Measurements from ENCODE around the gene MYRIP. TPM values are rescaled to one million over a fixed set of nuclear protein-coding genes. Genes with fewer than 3 reads are reported as not detected.

Gene MYRIP
- total RNA-seq, 1 donor, result not detected

DNA sequence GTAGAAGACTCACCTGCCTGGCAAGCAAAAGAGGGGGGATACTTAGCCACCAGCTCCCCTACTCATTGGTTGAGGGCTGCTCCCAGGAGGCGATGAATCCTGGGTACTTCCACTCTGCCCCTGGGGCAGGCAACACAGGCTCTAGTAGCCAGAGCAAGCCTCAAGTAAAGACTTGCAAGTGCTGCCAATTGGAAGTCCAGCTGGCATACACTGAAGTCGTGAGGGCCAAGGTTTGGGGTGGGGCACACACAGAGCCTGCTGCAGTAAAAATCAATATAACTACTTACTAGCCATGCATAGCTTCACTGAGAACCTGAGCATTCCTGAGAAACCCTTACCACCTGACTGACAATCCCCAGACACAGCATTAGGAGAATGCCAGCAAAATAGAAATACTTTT is 377.1 kb downstream of the MYRIP start:
- no peaks in the 10 kb centered on the region for H3K27me3 ChIP-seq (ENCODE audit: insufficient read depth, low read length)
- peaks cover 3% of the 10 kb centered on the region for H3K4me1 ChIP-seq (ENCODE audit: insufficient read depth, low read length)
- H3K4me3 ChIP-seq (ENCODE audit: low read length), result no peak overlapping the region
- H3K9me3 ChIP-seq (ENCODE audit: low read depth, low read length), result no peaks in the 10 kb centered on the region

DNA sequence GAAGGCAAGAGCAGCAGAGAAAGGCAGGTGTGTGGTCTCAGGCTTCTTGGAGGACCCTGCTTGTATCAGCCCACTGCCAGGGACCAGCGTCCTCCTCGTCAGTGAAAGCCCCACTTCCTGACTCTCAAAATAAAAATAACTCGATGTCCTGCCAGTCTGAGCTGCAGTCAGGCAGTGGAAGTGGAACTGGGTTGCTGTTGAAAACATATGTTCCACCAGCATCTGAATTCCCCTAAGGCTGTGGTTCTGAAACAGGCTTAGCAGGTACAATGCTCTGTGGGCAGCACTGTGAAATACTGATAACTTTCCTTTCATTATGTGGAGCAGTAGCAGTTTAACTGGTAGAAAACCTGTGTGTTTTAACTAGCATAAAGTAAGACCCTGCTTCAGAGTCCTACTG is 378.5 kb downstream of the MYRIP start:
- Histone ChIP-seq H3K4me1 (ENCODE audit: insufficient read depth, low read length) (peaks cover 3% of the 10 kb centered on the region), H3K4me3 (ENCODE audit: low read length) (no peak overlapping the region), H3K9me3 (ENCODE audit: low read depth, low read length) (no peaks in the 10 kb centered on the region), H3K27me3 (ENCODE audit: insufficient read depth, low read length) (no peaks in the 10 kb centered on the region)

DNA sequence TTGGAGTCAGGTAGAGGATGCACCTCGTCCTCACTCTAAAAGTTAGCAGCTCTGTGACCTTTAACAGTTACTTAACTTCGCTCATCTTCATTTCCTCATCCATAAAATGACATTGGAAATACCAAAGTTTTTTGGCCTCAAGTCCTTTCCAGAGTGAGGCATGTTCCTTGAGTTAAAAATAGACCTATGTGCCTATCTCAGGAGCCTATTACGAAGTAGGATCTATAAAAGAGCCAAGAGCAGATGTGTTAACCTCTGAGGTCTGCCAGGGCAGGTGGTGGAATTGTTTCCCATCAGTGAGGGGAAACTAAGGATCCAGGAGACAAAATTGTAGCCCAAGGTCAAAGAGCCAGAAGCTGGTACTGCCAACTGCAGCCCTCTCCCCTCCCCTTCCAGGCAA is 379.7 kb downstream of the MYRIP start:
- H3K9me3 ChIP-seq (ENCODE audit: low read depth, low read length), result no peaks in the 10 kb centered on the region
- H3K4me3 ChIP-seq (ENCODE audit: low read length), result no peak overlapping the region
- no peaks in the 10 kb centered on the region for H3K27me3 ChIP-seq (ENCODE audit: insufficient read depth, low read length)
- peaks cover 3% of the 10 kb centered on the region for H3K4me1 ChIP-seq (ENCODE audit: insufficient read depth, low read length)

DNA sequence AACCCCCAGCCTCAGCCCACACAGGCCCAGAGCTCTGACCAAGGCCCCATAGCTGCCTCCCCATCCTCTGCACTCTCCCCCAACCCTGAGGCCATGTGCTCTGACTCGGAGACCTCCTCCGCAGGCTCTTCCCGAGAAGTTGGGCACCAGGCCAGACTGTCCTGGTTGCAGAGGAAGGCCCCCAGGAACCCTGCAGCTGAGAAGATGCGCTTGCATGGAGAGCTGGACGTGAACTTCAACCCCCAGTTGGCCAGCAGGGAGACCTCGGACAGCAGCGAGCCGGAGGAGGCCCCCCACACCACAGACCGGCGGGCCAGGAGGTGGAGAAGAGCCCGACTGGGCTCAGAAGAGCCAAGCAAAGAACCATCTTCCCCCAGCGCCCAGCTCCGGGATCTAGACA is 380.6 kb downstream of the MYRIP start:
- Histone ChIP-seq H3K27me3 (ENCODE audit: insufficient read depth, low read length) (no peaks in the 10 kb centered on the region), H3K4me3 (ENCODE audit: low read length) (no peak overlapping the region), H3K9me3 (ENCODE audit: low read depth, low read length) (no peaks in the 10 kb centered on the region), H3K4me1 (ENCODE audit: insufficient read depth, low read length) (peaks cover 2% of the 10 kb centered on the region)

DNA sequence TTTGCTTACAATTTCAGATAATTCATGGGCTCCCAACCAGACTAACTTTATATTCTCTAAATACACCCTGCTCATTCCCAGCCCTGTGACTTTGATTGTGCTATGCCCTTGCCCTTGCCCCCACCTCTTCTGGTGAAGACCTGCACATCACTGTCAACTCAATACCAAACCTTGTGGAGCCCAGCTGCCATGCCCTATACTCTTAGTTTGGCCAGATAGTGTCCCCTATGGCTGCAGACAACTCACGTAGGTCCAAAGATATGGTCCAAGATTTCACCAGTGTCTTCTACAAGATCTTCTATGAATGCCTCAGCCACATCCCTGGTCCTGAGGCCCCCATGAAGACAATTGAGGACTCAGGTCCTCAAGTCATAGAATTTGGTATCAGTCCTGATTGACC is 381.8 kb downstream of the MYRIP start:
- no peaks in the 10 kb centered on the region for H3K4me1 ChIP-seq (ENCODE audit: insufficient read depth, low read length)

DNA sequence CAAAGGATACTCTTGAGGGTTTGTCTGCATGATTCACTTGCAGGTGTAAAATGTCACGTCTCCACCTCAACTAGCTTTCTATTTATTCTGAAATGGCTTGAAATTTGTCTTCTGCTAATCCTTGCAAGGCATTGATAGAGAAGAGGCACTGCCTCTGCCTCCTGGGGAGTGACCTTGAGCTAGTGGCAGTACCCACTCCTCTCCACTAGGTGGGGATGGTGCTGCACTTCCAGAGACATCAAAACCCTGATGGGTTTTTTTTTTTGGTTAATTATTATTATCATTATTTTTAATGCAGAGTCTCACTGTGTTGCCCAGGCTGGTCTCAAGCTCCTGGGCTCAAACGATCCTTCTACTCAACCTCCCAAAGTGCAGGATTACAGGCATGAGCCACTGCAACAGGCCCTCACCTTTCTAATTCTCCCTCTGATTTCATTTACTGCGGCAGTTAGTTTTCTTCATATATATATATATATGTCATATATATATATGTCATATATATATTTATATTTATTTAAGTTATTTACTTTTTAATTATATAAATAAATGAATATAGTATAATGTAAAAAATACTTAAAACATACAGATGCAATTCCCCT is 382.5 kb downstream of the MYRIP start:
- H3K4me3 ChIP-seq (ENCODE audit: low read length), result no peak overlapping the region
- no peaks in the 10 kb centered on the region for H3K27me3 ChIP-seq (ENCODE audit: insufficient read depth, low read length)
- H3K4me1 ChIP-seq (ENCODE audit: insufficient read depth, low read length), result no peaks in the 10 kb centered on the region
- H3K9me3 ChIP-seq (ENCODE audit: low read depth, low read length), result no peaks in the 10 kb centered on the region

More for the DNA sequence above, 381.8 kb downstream of the MYRIP start:
- H3K9me3 ChIP-seq (ENCODE audit: low read depth, low read length), result no peaks in the 10 kb centered on the region
- no peaks in the 10 kb centered on the region for H3K27me3 ChIP-seq (ENCODE audit: insufficient read depth, low read length)
- no peak overlapping the region for H3K4me3 ChIP-seq (ENCODE audit: low read length)

DNA sequence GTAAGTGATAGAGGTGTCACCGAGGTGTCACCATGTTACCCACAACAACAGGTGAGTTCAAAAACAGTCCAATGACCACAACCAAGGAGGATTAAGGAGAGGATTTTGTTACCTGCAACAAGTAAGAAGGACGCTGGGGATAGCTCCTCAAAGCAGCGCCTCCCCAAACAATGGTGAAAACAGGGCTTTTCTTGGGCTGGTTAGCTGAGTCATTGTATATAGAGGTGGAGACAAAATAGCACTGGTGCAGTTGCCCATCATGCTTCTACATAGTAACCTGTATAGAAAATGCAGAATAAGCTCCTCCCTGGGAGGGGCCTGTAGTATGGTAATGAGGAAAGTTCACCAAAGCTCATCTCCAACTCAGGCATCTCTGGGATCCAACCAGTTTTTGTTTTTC is 383.2 kb downstream of the MYRIP start:
- no peaks in the 10 kb centered on the region for H3K27me3 ChIP-seq (ENCODE audit: insufficient read depth, low read length)
- no peaks in the 10 kb centered on the region for H3K4me1 ChIP-seq (ENCODE audit: insufficient read depth, low read length)
- H3K9me3 ChIP-seq (ENCODE audit: low read depth, low read length), result no peaks in the 10 kb centered on the region
- no peak overlapping the region for H3K4me3 ChIP-seq (ENCODE audit: low read length)

DNA sequence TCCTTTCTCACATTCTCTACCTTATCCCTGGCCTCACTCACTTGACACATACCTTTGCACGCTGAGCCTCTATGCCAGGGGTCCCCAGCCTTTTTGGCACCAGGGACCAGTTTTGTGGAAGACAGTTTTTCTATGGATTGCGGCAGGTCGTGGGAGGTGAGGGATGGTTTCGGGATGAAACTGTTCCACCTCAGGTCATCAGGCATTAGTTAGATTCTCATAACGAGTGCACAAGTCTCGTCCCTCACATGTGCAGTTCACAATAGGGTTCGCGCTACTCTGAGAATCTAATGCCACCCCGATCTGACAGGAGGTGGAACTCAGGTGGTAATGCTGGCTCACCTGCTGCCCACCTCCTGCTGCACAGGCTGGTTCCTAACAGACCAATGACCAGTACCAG is 387.6 kb downstream of the MYRIP start:
- Histone ChIP-seq H3K4me3 (ENCODE audit: low read length) (no peak overlapping the region), H3K27me3 (ENCODE audit: insufficient read depth, low read length) (no peaks in the 10 kb centered on the region), H3K4me1 (ENCODE audit: insufficient read depth, low read length) (no peaks in the 10 kb centered on the region), H3K9me3 (ENCODE audit: low read depth, low read length) (no peaks in the 10 kb centered on the region)

DNA sequence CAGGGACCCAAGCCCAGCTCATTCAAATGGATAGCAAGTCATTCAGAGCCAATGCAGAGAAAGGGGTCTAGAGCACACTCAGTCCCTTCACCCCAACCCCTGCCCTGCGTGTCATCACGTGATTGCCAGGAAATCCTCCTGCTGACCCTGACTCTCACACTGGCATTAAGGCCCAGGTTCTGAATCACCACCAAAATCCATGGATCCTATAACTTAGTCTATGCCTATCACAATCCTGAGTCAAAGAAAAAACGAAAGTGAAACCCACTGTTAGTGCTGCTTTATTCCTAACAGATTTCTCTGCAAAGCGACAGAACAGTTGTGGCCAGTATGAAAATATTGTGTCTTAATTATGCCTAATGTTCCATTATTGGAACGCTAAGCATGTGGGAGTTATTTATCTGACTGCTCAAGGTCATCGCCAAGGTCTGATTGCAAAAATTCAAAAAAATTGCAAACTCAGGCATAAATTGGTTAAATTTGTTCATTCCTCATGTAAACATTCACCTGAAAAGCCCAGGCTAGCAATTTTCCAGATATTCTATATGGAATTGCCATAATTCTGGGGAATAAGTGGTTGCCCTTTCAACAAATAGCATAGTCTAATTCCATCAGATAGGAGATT is 391.4 kb downstream of the MYRIP start:
- no peaks in the 10 kb centered on the region for H3K9me3 ChIP-seq (ENCODE audit: low read depth, low read length)
- no peaks in the 10 kb centered on the region for H3K27me3 ChIP-seq (ENCODE audit: insufficient read depth, low read length)
- H3K4me3 ChIP-seq (ENCODE audit: low read length), result no peak overlapping the region
- H3K4me1 ChIP-seq (ENCODE audit: insufficient read depth, low read length), result no peaks in the 10 kb centered on the region

DNA sequence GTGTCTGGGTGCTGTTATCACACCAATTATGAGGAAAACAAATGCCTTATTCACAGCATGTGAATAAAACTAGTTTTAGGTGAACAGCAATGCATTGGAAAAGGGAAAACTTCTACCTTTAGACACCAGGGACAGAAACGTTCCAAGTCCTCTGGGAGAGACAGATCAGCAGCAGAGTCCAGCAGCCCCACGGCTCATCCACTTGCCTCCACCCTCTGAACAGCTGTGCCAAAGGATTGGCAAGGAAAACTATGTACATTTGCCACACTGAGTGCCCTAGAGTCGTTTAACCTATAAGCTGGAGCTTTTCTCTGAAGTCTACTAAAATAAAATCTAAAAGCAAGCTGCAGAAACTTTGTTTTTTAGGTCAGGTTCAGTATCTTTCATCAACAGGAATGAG is 392.4 kb downstream of the MYRIP start:
- Histone ChIP-seq H3K4me1 (ENCODE audit: insufficient read depth, low read length) (no peaks in the 10 kb centered on the region), H3K27me3 (ENCODE audit: insufficient read depth, low read length) (no peaks in the 10 kb centered on the region), H3K9me3 (ENCODE audit: low read depth, low read length) (no peaks in the 10 kb centered on the region), H3K4me3 (ENCODE audit: low read length) (no peak overlapping the region)

DNA sequence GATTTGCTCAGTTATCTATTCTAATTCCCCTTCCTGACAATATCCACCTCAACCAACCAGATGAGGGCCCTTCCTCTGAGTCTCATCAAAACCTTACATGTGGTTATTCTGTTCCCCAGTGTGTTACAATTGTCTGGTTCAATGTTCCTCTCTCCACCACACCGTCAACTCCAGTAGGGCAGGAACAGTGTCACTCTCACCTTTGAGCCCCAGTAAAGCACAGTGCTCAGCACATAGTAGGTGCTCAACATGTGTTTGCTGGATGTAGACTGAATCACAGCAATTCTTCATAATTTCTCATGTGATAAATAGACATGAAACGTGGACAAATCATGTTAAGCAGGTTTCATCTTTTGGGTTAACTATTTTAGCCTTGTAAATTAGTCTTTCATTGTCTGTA is 397.1 kb downstream of the MYRIP start:
- Histone ChIP-seq H3K9me3 (ENCODE audit: low read depth, low read length) (no peaks in the 10 kb centered on the region), H3K27me3 (ENCODE audit: insufficient read depth, low read length) (no peaks in the 10 kb centered on the region), H3K4me1 (ENCODE audit: insufficient read depth, low read length) (no peaks in the 10 kb centered on the region), H3K4me3 (ENCODE audit: low read length) (no peak overlapping the region)

DNA sequence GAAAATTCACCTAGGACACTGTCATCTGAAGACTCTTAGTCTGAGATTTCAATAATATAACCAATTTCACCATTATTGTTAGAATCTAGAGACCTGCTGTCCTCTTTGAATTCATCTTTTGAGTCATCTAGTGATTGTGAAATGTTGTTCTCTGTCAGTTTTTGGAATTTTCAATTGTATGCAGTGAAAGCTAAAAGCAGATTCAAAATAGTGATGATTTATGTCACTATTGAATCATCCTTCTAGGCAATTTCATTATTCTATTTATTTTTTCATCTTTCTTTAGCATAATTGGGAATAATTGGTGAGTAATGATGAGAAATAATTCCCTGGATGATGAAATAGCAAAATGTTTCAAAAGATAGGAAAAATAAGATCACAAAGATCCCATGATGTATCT is 398.4 kb downstream of the MYRIP start:
- Histone ChIP-seq H3K4me3 (ENCODE audit: low read length) (no peak overlapping the region), H3K9me3 (ENCODE audit: low read depth, low read length) (no peaks in the 10 kb centered on the region), H3K4me1 (ENCODE audit: insufficient read depth, low read length) (no peaks in the 10 kb centered on the region), H3K27me3 (ENCODE audit: insufficient read depth, low read length) (no peaks in the 10 kb centered on the region)

DNA sequence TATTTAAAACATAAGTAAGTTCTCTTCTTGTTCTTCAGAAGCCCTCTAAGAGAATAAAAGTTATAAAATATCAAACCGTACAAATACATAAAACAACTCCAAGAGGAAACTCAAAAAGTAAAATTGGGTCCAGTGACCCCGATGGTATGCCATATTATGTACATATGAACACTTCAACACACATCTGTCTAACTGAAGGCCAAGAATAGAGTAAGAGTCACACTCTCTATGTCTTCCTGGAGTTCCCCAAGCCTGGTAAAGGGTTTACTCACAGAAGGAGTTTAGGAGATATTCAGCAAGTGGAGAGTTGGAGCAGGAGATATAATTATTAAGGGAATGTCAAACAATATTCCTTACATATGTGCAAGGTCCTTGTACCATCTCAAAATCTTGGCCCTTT is 398.8 kb downstream of the MYRIP start:
- H3K4me1 ChIP-seq (ENCODE audit: insufficient read depth, low read length), result no peaks in the 10 kb centered on the region

DNA sequence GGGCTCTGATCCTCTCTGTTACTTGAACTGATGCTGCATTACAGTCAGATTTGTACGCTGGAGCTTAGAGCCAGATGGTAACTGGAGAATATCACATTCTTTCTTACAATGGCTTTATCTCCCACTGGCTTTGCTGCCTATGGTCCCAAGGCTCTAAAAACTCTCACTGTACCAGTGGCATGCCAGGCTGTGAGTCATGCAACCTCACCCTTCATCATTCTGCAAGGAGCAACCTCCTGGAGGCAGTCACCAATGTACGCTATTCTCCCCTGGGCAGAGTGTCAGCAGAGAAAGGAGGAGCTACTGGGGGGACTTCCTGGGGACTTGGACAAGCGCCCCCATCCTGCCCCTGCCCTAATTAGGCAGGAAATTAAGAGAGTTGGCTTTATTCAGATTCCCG is 402.2 kb downstream of the MYRIP start:
- H3K4me3 ChIP-seq (ENCODE audit: low read length), result no peak overlapping the region
- no peaks in the 10 kb centered on the region for H3K4me1 ChIP-seq (ENCODE audit: insufficient read depth, low read length)
- H3K9me3 ChIP-seq (ENCODE audit: low read depth, low read length), result no peaks in the 10 kb centered on the region
- no peaks in the 10 kb centered on the region for H3K27me3 ChIP-seq (ENCODE audit: insufficient read depth, low read length)

More for the DNA sequence above, 398.8 kb downstream of the MYRIP start:
- no peaks in the 10 kb centered on the region for H3K9me3 ChIP-seq (ENCODE audit: low read depth, low read length)
- no peak overlapping the region for H3K4me3 ChIP-seq (ENCODE audit: low read length)
- H3K27me3 ChIP-seq (ENCODE audit: insufficient read depth, low read length), result no peaks in the 10 kb centered on the region

DNA sequence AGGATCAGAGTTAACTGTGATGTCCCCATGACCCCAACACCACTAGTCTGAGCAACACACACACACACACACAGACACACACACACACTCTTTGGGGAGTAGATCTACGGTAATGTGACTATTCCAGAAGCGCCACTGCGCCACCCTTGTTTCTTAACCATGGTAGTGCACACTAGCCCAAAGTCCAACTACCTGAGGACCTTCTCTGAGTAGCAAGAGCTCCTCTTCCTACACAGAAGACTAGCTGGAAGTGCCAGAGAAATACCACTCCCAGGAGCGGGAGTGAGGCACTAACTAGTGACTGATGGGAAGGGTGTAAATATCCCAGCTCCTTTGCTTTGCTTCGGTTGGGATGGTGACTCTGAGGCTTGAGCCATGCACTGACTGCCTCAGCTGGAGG is 404.1 kb downstream of the MYRIP start:
- Histone ChIP-seq H3K9me3 (ENCODE audit: low read depth, low read length) (no peaks in the 10 kb centered on the region), H3K4me1 (ENCODE audit: insufficient read depth, low read length) (no peaks in the 10 kb centered on the region), H3K4me3 (ENCODE audit: low read length) (no peak overlapping the region)

DNA sequence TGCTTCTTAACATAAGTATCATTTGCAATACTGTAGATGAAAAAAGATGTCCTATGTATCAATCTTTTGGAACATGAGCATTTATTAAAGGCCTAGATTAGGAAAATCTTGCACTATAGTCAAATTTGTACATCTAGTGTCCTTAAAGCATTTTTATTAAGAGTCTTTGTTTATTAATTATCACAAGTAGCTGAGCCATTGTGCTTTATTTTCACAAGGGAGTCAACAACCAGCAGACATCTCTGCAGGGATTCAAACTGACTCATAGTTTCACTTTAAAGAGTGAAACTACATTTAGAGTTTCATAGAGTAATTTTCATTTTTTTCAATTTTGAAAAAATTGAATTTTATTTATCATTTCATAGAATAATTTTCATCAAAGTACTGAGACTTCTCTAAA is 405.6 kb downstream of the MYRIP start:
- Histone ChIP-seq H3K4me3 (ENCODE audit: low read length) (no peak overlapping the region), H3K4me1 (ENCODE audit: insufficient read depth, low read length) (no peaks in the 10 kb centered on the region), H3K27me3 (ENCODE audit: insufficient read depth, low read length) (no peaks in the 10 kb centered on the region)

More for the DNA sequence above, 404.1 kb downstream of the MYRIP start:
- no peaks in the 10 kb centered on the region for H3K27me3 ChIP-seq (ENCODE audit: insufficient read depth, low read length)

More for the DNA sequence above, 405.6 kb downstream of the MYRIP start:
- no peaks in the 10 kb centered on the region for H3K9me3 ChIP-seq (ENCODE audit: low read depth, low read length)
